ENCODE measurements around the gene GLCE.

- TF ChIP-seq EP300 (IDR thresholded peaks at IDR 0.05): no peak
- no peak for TF ChIP-seq CTCF (IDR thresholded peaks at IDR 0.05)
Measured at GRCh38 chr15:69311319-69311721, 150.9 kb downstream of the GLCE start.
